HFFc6 (cell line): ENCODE results near the gene IL12RB1. TPM values are rescaled to one million over a fixed set of nuclear protein-coding genes. Genes with fewer than 3 reads are reported as not detected.

ENCODE experiments used
- DNase-seq: peaks from one replicate; pipeline ENCODE4 v3.0.0-alpha.2; 2018
- H3K27ac Mint-ChIP-seq: 2 replicates; pipeline ENCODE4 v1.8.0; 2020; ENCODE audit warnings: mild to moderate bottlenecking, mixed read lengths
- H3K27me3 Mint-ChIP-seq: 2 replicates; pipeline ENCODE4 v1.8.0; 2021; ENCODE audit warnings: mild to moderate bottlenecking, moderate library complexity, mixed read lengths; ENCODE audit not compliant: insufficient read depth
- H3K36me3 Mint-ChIP-seq: 2 replicates; pipeline ENCODE4 v1.8.0; 2021; ENCODE audit warnings: low read depth, mixed read lengths
- H3K4me1 Mint-ChIP-seq: 2 replicates; pipeline ENCODE4 v1.8.0; 2020; ENCODE audit warnings: low read depth, mixed read lengths
- H3K4me3 Mint-ChIP-seq: 2 replicates; pipeline ENCODE4 v1.8.0; 2020; ENCODE audit warnings: mild to moderate bottlenecking, moderate library complexity, mixed read lengths
- H3K9me3 Mint-ChIP-seq: 2 replicates; pipeline ENCODE4 v1.8.0; 2020; ENCODE audit warnings: mild to moderate bottlenecking, mixed read lengths
- CTCF ChIP-seq: fragments of 200-600 bp; sonication (generic); IDR thresholded peaks from 2 replicates; pipeline ENCODE4 v1.5.0; 2021; ENCODE audit warnings: antibody characterized with exemption, mild to moderate bottlenecking
- total RNA-seq, 6 experiments: library from RNA; stranded (reverse); fragmentation: NEBNext Ultra II Directional; extraction: Animal tissue kit (Norgen Biotek cat#: 25700); gene quantifications; 2 replicates in 1 of 6; 3 replicates in 5 of 6; pipeline ENCODE4 v1.2.3, GENCODE V29; 2021

The IL12RB1 gene
- total RNA-seq, 6 experiments from 2014 or later, result 0.10 TPM; not detected in 5

- Mint-ChIP-seq H3K27me3 (no peaks in the 10 kb centered on the region), H3K36me3 (peaks cover 7% of the 10 kb centered on the region; the same call in 1 of the 2 replicates), H3K4me1 (peaks cover 27% of the 10 kb centered on the region), H3K27ac (no peak overlapping the region), H3K4me3 (no peak overlapping the region), H3K9me3 (no peaks in the 10 kb centered on the region)
- no peak for DNase-seq
- no peak for TF ChIP-seq CTCF
These were observed 70.4 kb downstream of the IL12RB1 start for GRCh38 chr19:18016209-18016910.

- Mint-ChIP-seq H3K9me3 (no peaks in the 10 kb centered on the region), H3K27me3 (no peaks in the 10 kb centered on the region), H3K27ac (no peak overlapping the region), H3K36me3 (peaks cover 7% of the 10 kb centered on the region; the same call in 1 of the 2 replicates), H3K4me3 (no peak overlapping the region), H3K4me1 (peaks cover 10% of the 10 kb centered on the region)
- DNase-seq, result no peak
- no peak for TF ChIP-seq CTCF
These were observed 72.5 kb downstream of the IL12RB1 start for GRCh38 chr19:18014197-18014596.

GRCh38 chr19:18013210-18014111, 73.3 kb downstream of the IL12RB1 start:
- DNase-seq, result no peak
- no peaks in the 10 kb centered on the region; the same call in 1 of the 2 replicates for H3K27me3 Mint-ChIP-seq
- no peak for TF ChIP-seq CTCF
- H3K4me3 Mint-ChIP-seq, result no peak overlapping the region
- peaks cover 7% of the 10 kb centered on the region; the same call in 1 of the 2 replicates for H3K36me3 Mint-ChIP-seq
- peaks cover 16% of the 10 kb centered on the region for H3K4me1 Mint-ChIP-seq
- H3K9me3 Mint-ChIP-seq, result no peaks in the 10 kb centered on the region
- H3K27ac Mint-ChIP-seq, result no peak overlapping the region

GRCh38 chr19:18010149-18010548, 76.6 kb downstream of the IL12RB1 start:
- no peak for DNase-seq
- TF ChIP-seq CTCF, result no peak
- H3K4me3 Mint-ChIP-seq, result no peak overlapping the region
- H3K4me1 Mint-ChIP-seq, result peaks cover 18% of the 10 kb centered on the region
- no peak overlapping the region for H3K27ac Mint-ChIP-seq
- H3K36me3 Mint-ChIP-seq, result peaks cover 7% of the 10 kb centered on the region; the same call in 1 of the 2 replicates
- no peaks in the 10 kb centered on the region for H3K9me3 Mint-ChIP-seq
- H3K27me3 Mint-ChIP-seq, result peaks cover 1% of the 10 kb centered on the region

- H3K27ac Mint-ChIP-seq, result no peak overlapping the region
- peaks cover 7% of the 10 kb centered on the region; the same call in 1 of the 2 replicates for H3K36me3 Mint-ChIP-seq
- H3K4me3 Mint-ChIP-seq, result no peak overlapping the region
- DNase-seq, result no peak
- peaks cover 18% of the 10 kb centered on the region for H3K4me1 Mint-ChIP-seq
- TF ChIP-seq CTCF, result no peak
- H3K27me3 Mint-ChIP-seq, result peaks cover 1% of the 10 kb centered on the region
- no peaks in the 10 kb centered on the region for H3K9me3 Mint-ChIP-seq
These were observed 77.2 kb downstream of the IL12RB1 start for GRCh38 chr19:18009412-18010066.

Other genes with a start within 250 kb of the IL12RB1 start
- gene JAK3, start 239.0 kb downstream of the IL12RB1 start, total RNA-seq, result under 1 TPM; 0.30 to 1.00 (median 0.40) TPM
- gene RPL18A, start 227.0 kb downstream of the IL12RB1 start, total RNA-seq, result 1,000 to 10,000 TPM; 1,774 to 2,038 (median 1,892) TPM
- gene SLC5A5, start 215.0 kb downstream of the IL12RB1 start, total RNA-seq, result not detected
- gene CCDC124, start 153.9 kb downstream of the IL12RB1 start, total RNA-seq, result 100 to 1,000 TPM in 4 of 6 experiments, 10 to 100 TPM in 2; 86.3 to 115 (median 103) TPM
- gene KCNN1, start 119.8 kb downstream of the IL12RB1 start, total RNA-seq, result not detected
- 1 to 10 TPM; 5.3 to 8.1 (median 7.0) TPM for gene ARRDC2, start 78.8 kb downstream of the IL12RB1 start, total RNA-seq
- 10 to 100 TPM; 12.2 to 17.4 (median 13.2) TPM for gene MAST3, start 10.8 kb upstream of the IL12RB1 start, total RNA-seq
- 10 to 100 TPM; 51.9 to 66.1 (median 56.0) TPM for gene PIK3R2, start 66.2 kb upstream of the IL12RB1 start, total RNA-seq
- 1 to 10 TPM; 4.9 to 9.0 (median 6.0) TPM for gene IFI30, start 86.9 kb upstream of the IL12RB1 start, total RNA-seq
- 10 to 100 TPM in 5 of 6 experiments, 1 to 10 TPM in 1; 9.7 to 14.9 (median 13.1) TPM for gene MPV17L2, start 106.3 kb upstream of the IL12RB1 start, total RNA-seq
- gene RAB3A, start 117.1 kb upstream of the IL12RB1 start, total RNA-seq, result 1 to 10 TPM; 6.1 to 9.0 (median 7.3) TPM
- gene PDE4C, start 139.5 kb upstream of the IL12RB1 start, total RNA-seq, result under 1 TPM in 1 of 6 experiments, not detected in 5; 0.14 TPM
- under 1 TPM; 0.40 to 0.87 (median 0.55) TPM for gene IQCN, start 187.5 kb upstream of the IL12RB1 start, total RNA-seq
- gene JUND, start 194.7 kb upstream of the IL12RB1 start, total RNA-seq, result 10 to 100 TPM; 70.3 to 99.9 (median 91.7) TPM
- gene LSM4, start 236.1 kb upstream of the IL12RB1 start, total RNA-seq, result 100 to 1,000 TPM; 175 to 217 (median 202) TPM